ENCODE results near the gene SCN1B. TPM values are rescaled to one million over a fixed set of nuclear protein-coding genes. Genes with fewer than 3 reads are reported as not detected.
A peak's percentile ranks its signal among the peaks of the same experiment; 100 is the strongest.

SCN1B gene
- total RNA-seq, 4 donors from 2014 or later = 0.26 to 5.9 (median 1.2) TPM; not detected in 1

DNA sequence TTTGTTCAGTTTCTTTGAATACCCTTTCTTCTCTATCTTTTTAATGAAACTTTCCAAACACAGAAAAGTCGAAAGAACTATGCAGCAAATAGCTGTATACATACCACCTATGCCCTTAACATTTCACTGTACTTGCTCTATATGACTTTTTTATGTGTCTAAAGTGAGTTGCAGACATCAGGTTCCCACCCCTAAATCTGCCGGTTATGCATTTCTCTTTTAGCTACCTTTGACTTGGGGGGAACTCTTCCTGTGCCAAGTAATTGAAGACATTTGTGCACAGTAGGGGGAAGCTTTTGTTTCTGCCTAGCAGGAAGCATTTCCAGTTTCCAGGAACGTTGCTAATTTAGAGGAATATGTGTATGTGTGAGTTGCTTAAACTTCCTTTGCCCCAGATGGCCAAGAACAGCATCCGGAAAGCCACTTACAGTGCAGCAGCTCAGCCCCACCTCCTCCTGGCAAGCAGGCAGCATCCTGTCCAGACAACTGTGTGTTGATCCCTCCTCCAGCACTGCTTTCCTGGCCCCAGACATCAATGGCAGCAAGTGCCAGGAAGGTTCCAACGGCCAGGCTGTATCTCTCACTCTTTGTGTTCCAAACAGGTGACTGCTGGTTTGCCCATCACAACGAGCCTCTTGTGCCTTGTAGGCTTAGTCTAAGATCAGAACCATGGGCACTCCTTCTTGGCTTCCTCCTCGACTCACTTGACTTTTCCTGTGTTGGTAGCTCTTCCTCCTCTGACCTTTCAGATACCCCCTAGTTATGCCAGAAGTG, 44.8 kb upstream of the SCN1B start:
- TF ChIP-seq POLR2A (IDR thresholded peaks at IDR 0.05) = no peak
- TF ChIP-seq, protein P1, sequence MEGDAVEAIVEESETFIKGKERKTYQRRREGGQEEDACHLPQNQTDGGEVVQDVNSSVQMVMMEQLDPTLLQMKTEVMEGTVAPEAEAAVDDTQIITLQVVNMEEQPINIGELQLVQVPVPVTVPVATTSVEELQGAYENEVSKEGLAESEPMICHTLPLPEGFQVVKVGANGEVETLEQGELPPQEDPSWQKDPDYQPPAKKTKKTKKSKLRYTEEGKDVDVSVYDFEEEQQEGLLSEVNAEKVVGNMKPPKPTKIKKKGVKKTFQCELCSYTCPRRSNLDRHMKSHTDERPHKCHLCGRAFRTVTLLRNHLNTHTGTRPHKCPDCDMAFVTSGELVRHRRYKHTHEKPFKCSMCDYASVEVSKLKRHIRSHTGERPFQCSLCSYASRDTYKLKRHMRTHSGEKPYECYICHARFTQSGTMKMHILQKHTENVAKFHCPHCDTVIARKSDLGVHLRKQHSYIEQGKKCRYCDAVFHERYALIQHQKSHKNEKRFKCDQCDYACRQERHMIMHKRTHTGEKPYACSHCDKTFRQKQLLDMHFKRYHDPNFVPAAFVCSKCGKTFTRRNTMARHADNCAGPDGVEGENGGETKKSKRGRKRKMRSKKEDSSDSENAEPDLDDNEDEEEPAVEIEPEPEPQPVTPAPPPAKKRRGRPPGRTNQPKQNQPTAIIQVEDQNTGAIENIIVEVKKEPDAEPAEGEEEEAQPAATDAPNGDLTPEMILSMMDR (IDR thresholded peaks at IDR 0.05) = no peak
- H3K4me1 ChIP-seq = peaks cover 0 to 12% (median 0%) of the 10 kb centered on the region in 3 donors
- H3K36me3 ChIP-seq = no peaks in the 10 kb centered on the region
- no peaks in the 10 kb centered on the region for H3K27me3 ChIP-seq
- H3K9me3 ChIP-seq = no peaks in the 10 kb centered on the region
- no peak for DNase-seq
- WGBS, 2 donors = 16% methylated on average over 6 of the region's 7 CpGs
- peak overlapping the region in 1 of 4 donors; percentile 39 for H3K27ac ChIP-seq
- no peak overlapping the region for H3K4me3 ChIP-seq
- intact Hi-C loops (cut with DNase I) = no loop called here

DNA sequence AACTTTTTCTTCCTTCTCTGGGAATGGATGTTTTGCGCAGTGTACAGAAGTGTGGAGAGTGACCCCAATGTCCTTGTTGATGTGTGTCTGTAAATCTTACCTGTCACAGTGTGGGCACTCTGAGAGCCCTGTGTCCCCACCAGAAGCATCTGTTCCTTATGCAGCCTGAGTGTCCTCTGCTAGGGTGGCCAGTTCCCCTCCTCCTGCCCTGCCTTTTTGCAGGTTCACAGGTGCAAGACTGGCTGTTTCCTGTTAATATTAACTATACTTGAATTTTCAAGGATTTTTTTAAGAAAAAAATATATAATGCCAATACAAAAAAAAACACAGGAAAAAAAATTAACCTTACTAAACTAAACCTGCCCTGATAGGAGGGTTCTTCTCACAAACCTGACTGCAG, 42.2 kb upstream of the SCN1B start:
- intact Hi-C loops (cut with DNase I) = no loop called here
- no peak for TF ChIP-seq POLR2A (IDR thresholded peaks at IDR 0.05)
- TF ChIP-seq, protein P1 (IDR thresholded peaks at IDR 0.05) = no peak
- H3K27me3 ChIP-seq = no peaks in the 10 kb centered on the region
- peaks cover 0 to 12% (median 0%) of the 10 kb centered on the region in 3 donors for H3K4me1 ChIP-seq
- no peak overlapping the region for H3K4me3 ChIP-seq
- H3K36me3 ChIP-seq = no peaks in the 10 kb centered on the region
- 92 to 100% methylated on average over 1 of the region's 1 CpG for WGBS, 2 donors
- no peak overlapping the region for H3K27ac ChIP-seq
- H3K9me3 ChIP-seq = no peaks in the 10 kb centered on the region
- DNase-seq = no peak

DNA sequence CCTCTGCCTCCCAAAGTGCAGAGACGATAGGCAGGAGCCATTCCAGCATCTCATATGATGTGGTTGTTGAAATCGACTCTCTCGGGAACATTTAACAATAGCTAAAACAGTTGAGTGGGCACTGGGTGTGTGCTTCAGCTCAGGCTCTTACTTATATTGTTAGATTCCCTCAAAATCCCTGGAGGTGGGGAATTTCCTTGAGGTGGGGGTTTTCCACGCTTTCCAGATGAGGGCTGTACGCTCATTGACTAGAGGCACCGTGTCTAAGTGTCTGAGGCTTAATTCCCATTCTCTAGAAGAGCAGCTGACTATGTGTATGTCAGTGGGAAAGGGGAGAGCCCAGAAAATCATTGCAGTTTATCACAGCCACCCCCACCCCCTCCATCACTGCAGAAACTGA, 41.0 kb upstream of the SCN1B start:
- Histone ChIP-seq H3K9me3 (no peaks in the 10 kb centered on the region), H3K36me3 (no peaks in the 10 kb centered on the region), H3K4me1 (peaks cover 0 to 15% (median 0%) of the 10 kb centered on the region in 3 donors), H3K27ac (no peak overlapping the region), H3K27me3 (no peaks in the 10 kb centered on the region), H3K4me3 (no peak overlapping the region)
- 67 to 72% methylated on average over 3 to 5 of the region's 6 CpGs for WGBS, 2 donors
- TF ChIP-seq, protein P1 (IDR thresholded peaks at IDR 0.05) = no peak
- TF ChIP-seq POLR2A (IDR thresholded peaks at IDR 0.05) = no peak
- no peak for DNase-seq
- intact Hi-C loops (cut with DNase I) = no loop called here

DNA sequence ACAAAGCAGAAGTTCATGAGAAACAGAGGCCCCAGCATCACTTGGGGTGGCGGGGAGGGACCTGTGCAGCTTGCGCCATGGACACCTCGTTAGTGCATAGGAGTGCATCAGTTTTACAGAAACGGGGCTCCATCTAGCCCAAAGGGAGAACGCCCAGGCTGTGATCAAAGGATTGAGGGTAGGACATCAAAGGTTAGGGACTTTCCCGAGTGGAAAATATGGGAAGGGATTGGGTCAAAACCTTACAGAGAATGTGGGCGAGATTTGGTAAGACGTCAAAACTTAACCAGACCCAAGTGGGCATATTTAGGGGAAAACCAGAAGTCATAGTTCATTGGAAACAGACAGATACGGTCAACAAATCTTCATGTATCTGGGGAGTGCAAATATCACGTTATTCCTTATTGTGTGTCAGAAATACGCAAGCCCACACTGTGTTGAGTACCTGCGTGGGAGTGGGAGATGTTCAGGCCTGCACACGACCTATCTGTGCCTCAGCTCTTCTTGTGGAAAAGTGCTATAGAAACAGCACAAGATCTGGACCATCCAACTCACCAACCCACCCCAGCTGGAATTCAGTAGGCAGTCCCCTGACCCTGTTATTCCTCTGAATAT, 39.6 kb upstream of the SCN1B start:
- no peak for DNase-seq
- TF ChIP-seq, protein P1 (IDR thresholded peaks at IDR 0.05) = no peak
- no peak for TF ChIP-seq POLR2A (IDR thresholded peaks at IDR 0.05)
- 31 to 52% methylated on average over 11 to 12 of the region's 13 CpGs for WGBS, 2 donors
- Histone ChIP-seq H3K4me1 (peaks cover 0 to 20% (median 0%) of the 10 kb centered on the region in 3 donors), H3K27ac (no peak overlapping the region), H3K9me3 (no peaks in the 10 kb centered on the region), H3K4me3 (no peak overlapping the region), H3K36me3 (no peaks in the 10 kb centered on the region), H3K27me3 (no peaks in the 10 kb centered on the region)
- intact Hi-C loops (cut with DNase I) = no loop called here
